Fibroblast of lung (primary cell): ENCODE results near the gene PLPPR2. TPM values are rescaled to one million over a fixed set of nuclear protein-coding genes. Genes with fewer than 3 reads are reported as not detected.
"Not testable (repeated sequence)": the region's sequence is repeated elsewhere in the genome, so short reads cannot be mapped to it uniquely, and the experiment has no call there.

Source experiments
- DNase-seq, 2 donors: peaks; one replicate each; pipeline versions ENCODE4 v3.0.0 to v3.0.0-alpha.2; 2010; ENCODE audit warnings: low read depth in 2 of 2
- H2AFZ ChIP-seq: 2 replicates; pipeline ENCODE4 v1.5.1; 2012; ENCODE audit warnings: low read length, control low read depth, inconsistent platforms
- H3K27ac ChIP-seq: 2 replicates; pipeline ENCODE4 v1.5.1; 2011; ENCODE audit warnings: low read length, control low read depth; ENCODE audit not compliant: insufficient read depth
- H3K27me3 ChIP-seq: 2 replicates; pipeline ENCODE4 v1.5.1; 2011; ENCODE audit warnings: mild to moderate bottlenecking, low read length; ENCODE audit not compliant: control insufficient read depth, insufficient read depth
- H3K36me3 ChIP-seq: 2 replicates; pipeline ENCODE4 v1.5.1; 2011; ENCODE audit warnings: low read length; ENCODE audit not compliant: control insufficient read depth, insufficient read depth
- H3K4me1 ChIP-seq: 2 replicates; pipeline ENCODE4 v1.5.1; 2011; ENCODE audit warnings: low read length; ENCODE audit not compliant: control insufficient read depth, insufficient read depth; ENCODE audit errors: extremely low read depth
- H3K4me2 ChIP-seq: 2 replicates; pipeline ENCODE4 v1.5.1; 2011; ENCODE audit warnings: low read length, control low read depth; ENCODE audit not compliant: insufficient read depth; ENCODE audit errors: extremely low read depth
- H3K4me3 ChIP-seq, 4 experiments: fragments of 200-600 bp in 1 of 4; sonication (generic) in 1 of 4; replicated peaks in 1 of 4; 2 replicates each; pipeline ENCODE4 v1.5.1; 2011 to 2016; ENCODE audit warnings: low read length in 4 of 4, low read depth in 3 of 4, mild to moderate bottlenecking in 3 of 4, control low read depth in 2 of 4, inconsistent platforms in 1 of 4, mixed read lengths in 1 of 4; ENCODE audit not compliant: insufficient read depth in 1 of 4; ENCODE audit errors: control extremely low read depth in 1 of 4
- H3K79me2 ChIP-seq: 2 replicates; pipeline ENCODE4 v1.5.1; 2012; ENCODE audit warnings: mild to moderate bottlenecking, low read length, inconsistent platforms; ENCODE audit not compliant: control insufficient read depth, insufficient read depth
- H3K9ac ChIP-seq: 2 replicates; pipeline ENCODE4 v1.5.1; 2011; ENCODE audit warnings: mild to moderate bottlenecking, low read length, control low read depth; ENCODE audit not compliant: insufficient read depth
- H3K9me3 ChIP-seq: 2 replicates; pipeline ENCODE4 v1.5.1; 2012; ENCODE audit warnings: low read depth, low read length; ENCODE audit not compliant: control insufficient read depth, insufficient read depth
- H4K20me1 ChIP-seq: 2 replicates; pipeline ENCODE4 v1.5.1; 2011; ENCODE audit warnings: low read length; ENCODE audit not compliant: control insufficient read depth, insufficient read depth; ENCODE audit errors: extremely low read depth
- EZH2 ChIP-seq: IDR thresholded peaks from 2 replicates; pipeline ENCODE4 v1.5.1; 2012; ENCODE audit warnings: low read length, control low read depth, mild to moderate bottlenecking; ENCODE audit errors: missing control alignments
- polyA minus RNA-seq: library from RNA; depleted of rRNA, polyadenylated mRNA; stranded (reverse); fragments of >200 nt; gene quantifications from 2 replicates; pipeline ENCODE4 v1.2.3, GENCODE V29; 2011; ENCODE audit warnings: low replicate concordance
- polyA plus RNA-seq, 2 donors: library from polyadenylated mRNA; depleted of rRNA in 1 of 2; stranded (reverse) in 1 of 2; unstranded in 1 of 2; fragments of >200 nt; gene quantifications; 2 replicates each; pipeline ENCODE4 v1.2.1, GENCODE V29; 2011 to 2012; ENCODE audit warnings: missing spikeins in 1 of 2
- total RNA-seq: library from RNA; depleted of rRNA; stranded (reverse); fragments of >200 nt; gene quantifications from 2 replicates; pipeline ENCODE4 v1.2.1, GENCODE V29; 2014
- TF ChIP-seq, protein P1 (sequence below), 2 donors: IDR thresholded peaks in 1 of 2; conservative IDR thresholded peaks in 1 of 2; 1 replicate in 1 of 2; 2 replicates in 1 of 2; pipeline ENCODE4 v1.5.1; 2011 to 2012; ENCODE audit warnings: low read length in 2 of 2, control low read depth in 1 of 2, inconsistent platforms in 1 of 2, low read depth in 1 of 2, mild to moderate bottlenecking in 1 of 2

The PLPPR2 gene, protein sequence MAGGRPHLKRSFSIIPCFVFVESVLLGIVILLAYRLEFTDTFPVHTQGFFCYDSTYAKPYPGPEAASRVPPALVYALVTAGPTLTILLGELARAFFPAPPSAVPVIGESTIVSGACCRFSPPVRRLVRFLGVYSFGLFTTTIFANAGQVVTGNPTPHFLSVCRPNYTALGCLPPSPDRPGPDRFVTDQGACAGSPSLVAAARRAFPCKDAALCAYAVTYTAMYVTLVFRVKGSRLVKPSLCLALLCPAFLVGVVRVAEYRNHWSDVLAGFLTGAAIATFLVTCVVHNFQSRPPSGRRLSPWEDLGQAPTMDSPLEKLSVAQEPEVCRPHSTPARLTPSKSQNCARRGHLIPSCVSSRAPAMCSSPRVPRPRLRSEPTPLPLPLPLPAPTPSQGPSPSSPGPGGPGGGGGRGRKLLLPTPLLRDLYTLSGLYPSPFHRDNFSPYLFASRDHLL
- total RNA-seq (7.4 and 13.0 TPM in 2 replicates), polyA plus RNA-seq (17.6 and 21.2 TPM in 2 replicates), polyA minus RNA-seq (56.3 and 56.9 TPM in 2 replicates)
- 42.8 and 51.9 TPM in 2 replicates for polyA plus RNA-seq (2012)

- H3K4me2 ChIP-seq = peak within 1 kb of the TSS; percentile 99
- peak; percentile 80 to 85 for DNase-seq
- H3K36me3 ChIP-seq = no peaks in the 10 kb centered on the region
- no peak within 1 kb of the TSS for H2AFZ ChIP-seq
- H3K9ac ChIP-seq = peak within 1 kb of the TSS; percentile 44
- H3K27me3 ChIP-seq = no peaks in the 10 kb centered on the region
- H3K4me3 ChIP-seq = peak within 1 kb of the TSS; percentile 54 to 86 (median 84)
- no peaks in the 10 kb centered on the region for H4K20me1 ChIP-seq
- no peak within 1 kb of the TSS for H3K27ac ChIP-seq
- H3K4me1 ChIP-seq = no peaks in the 10 kb centered on the region
- no peak for TF ChIP-seq EZH2
- no peaks in the 10 kb centered on the region for H3K9me3 ChIP-seq
- H3K79me2 ChIP-seq = peaks cover 5% of the 10 kb centered on the region
These were observed at the start of gene PLPPR2 for GRCh38 chr19:11355160-11356073. TSS of gene PLPPR2 (plus strand) at chr19:11355432. CDS start at chr19:11357674, 2,242 bp downstream.

DNA sequence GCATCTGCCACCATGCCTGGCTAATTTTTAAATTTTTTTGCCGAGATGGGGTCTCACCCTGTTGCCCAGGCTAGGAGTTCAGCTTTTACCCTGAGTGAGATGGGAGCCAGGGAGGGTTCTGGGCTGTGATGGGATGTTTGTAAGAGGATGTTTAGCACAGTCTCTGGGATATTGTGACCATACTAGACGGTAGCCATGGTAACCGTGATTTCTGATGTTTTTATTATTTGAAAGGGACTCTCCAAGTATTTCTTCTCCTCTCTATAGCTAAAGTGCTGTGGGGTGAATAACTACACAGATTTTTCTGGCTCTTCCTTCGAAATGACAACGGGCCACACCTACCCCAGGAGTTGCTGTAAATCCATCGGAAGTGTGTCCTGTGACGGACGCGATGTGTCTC is 48.9 kb upstream of the PLPPR2 start:
- Histone ChIP-seq H3K4me2 (no peak overlapping the region), H3K27me3 (peaks cover 3% of the 10 kb centered on the region), H3K4me3 (no peak overlapping the region), H3K4me1 (no peaks in the 10 kb centered on the region), H3K36me3 (no peaks in the 10 kb centered on the region), H3K9ac (no peak overlapping the region), H3K79me2 (no peaks in the 10 kb centered on the region), H4K20me1 (no peaks in the 10 kb centered on the region), H3K9me3 (no peaks in the 10 kb centered on the region), H3K27ac (no peak overlapping the region), H2AFZ (no peak overlapping the region)
- no peak for DNase-seq
- no peak for TF ChIP-seq EZH2
- TF ChIP-seq, protein P1, sequence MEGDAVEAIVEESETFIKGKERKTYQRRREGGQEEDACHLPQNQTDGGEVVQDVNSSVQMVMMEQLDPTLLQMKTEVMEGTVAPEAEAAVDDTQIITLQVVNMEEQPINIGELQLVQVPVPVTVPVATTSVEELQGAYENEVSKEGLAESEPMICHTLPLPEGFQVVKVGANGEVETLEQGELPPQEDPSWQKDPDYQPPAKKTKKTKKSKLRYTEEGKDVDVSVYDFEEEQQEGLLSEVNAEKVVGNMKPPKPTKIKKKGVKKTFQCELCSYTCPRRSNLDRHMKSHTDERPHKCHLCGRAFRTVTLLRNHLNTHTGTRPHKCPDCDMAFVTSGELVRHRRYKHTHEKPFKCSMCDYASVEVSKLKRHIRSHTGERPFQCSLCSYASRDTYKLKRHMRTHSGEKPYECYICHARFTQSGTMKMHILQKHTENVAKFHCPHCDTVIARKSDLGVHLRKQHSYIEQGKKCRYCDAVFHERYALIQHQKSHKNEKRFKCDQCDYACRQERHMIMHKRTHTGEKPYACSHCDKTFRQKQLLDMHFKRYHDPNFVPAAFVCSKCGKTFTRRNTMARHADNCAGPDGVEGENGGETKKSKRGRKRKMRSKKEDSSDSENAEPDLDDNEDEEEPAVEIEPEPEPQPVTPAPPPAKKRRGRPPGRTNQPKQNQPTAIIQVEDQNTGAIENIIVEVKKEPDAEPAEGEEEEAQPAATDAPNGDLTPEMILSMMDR (conservative IDR thresholded peaks at IDR 0.05 in 1 of 2, IDR thresholded peaks at IDR 0.05 in 1 of 2; ENCODE audit: low read depth in 1 of 2, low read length in 2 of 2) = no peak

- H3K9ac ChIP-seq, H3K79me2 ChIP-seq, DNase-seq, H3K27me3 ChIP-seq, H3K27ac ChIP-seq, H3K9me3 ChIP-seq, H3K4me2 ChIP-seq, H4K20me1 ChIP-seq, H3K4me3 ChIP-seq, H2AFZ ChIP-seq, H3K36me3 ChIP-seq: not testable (repeated sequence)
- peaks cover 14% of the 10 kb centered on the region for H3K4me1 ChIP-seq
These were observed 34.8 kb upstream of the PLPPR2 start for GRCh38 chr19:11320278-11320995.
